ENCODE data around the gene DNASE1L3.

GRCh38 chr3:58200846-58201355, 9.9 kb downstream of the DNASE1L3 start:
- no peak for TF ChIP-seq EZH2phosphoT487 (IDR thresholded peaks at IDR 0.05; ENCODE audit: insufficient read depth, low read depth)
- TF ChIP-seq EZH2 (IDR thresholded peaks at IDR 0.05; ENCODE audit: insufficient read depth, poor library complexity, severe bottlenecking), result no peak
